CD1c-positive myeloid dendritic cell (primary cell): Measurements from ENCODE around the gene E4F1.
A peak's percentile ranks its signal among the peaks of the same experiment; 100 is the strongest.

Experiments
- DNase-seq: peaks from one replicate; pipeline ENCODE4 v3.0.0-alpha.2; 2016; ENCODE audit errors: extremely low spot score

Gene E4F1, protein sequence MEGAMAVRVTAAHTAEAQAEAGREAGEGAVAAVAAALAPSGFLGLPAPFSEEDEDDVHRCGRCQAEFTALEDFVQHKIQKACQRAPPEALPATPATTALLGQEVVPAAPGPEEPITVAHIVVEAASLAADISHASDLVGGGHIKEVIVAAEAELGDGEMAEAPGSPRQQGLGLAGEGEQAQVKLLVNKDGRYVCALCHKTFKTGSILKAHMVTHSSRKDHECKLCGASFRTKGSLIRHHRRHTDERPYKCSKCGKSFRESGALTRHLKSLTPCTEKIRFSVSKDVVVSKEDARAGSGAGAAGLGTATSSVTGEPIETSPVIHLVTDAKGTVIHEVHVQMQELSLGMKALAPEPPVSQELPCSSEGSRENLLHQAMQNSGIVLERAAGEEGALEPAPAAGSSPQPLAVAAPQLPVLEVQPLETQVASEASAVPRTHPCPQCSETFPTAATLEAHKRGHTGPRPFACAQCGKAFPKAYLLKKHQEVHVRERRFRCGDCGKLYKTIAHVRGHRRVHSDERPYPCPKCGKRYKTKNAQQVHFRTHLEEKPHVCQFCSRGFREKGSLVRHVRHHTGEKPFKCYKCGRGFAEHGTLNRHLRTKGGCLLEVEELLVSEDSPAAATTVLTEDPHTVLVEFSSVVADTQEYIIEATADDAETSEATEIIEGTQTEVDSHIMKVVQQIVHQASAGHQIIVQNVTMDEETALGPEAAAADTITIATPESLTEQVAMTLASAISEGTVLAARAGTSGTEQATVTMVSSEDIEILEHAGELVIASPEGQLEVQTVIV

DNA sequence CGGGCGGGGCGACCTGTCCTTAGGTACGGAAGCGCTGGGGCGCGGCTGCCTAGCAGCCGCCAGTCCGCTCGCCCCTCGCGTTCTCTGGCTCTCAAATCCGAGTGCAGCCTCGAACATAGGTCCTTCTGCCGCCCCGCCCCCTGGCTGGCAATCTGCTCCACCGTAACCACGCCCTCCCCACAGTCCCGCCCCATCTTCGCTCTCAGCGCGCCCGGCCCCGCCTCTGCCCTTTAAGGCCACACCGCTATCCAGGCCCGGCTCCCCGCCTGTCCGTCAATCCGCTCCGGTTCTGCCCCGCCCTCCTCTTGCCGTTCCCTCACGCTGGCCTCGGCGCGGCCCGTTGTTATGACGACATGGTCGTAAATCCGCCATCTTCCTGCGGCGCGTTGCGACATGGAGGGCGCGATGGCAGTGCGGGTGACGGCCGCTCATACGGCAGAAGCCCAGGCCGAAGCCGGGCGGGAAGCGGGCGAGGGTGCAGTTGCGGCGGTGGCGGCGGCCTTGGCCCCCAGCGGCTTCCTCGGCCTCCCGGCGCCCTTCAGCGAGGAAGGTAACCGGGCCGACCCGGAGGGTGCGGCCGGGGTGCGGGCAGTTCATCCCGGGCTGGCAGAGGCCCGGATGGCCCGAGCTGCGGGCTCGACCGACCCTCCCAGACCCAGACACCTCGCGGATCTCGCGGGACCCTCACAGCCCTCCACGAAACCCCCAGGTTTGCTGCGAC is at the start of gene E4F1:
E4F1 (plus strand) TSS at position 371 of the 721 bp plus-strand sequence; CDS start at position 394, 23 bp downstream.
- peak; percentile 99 for DNase-seq

DNA sequence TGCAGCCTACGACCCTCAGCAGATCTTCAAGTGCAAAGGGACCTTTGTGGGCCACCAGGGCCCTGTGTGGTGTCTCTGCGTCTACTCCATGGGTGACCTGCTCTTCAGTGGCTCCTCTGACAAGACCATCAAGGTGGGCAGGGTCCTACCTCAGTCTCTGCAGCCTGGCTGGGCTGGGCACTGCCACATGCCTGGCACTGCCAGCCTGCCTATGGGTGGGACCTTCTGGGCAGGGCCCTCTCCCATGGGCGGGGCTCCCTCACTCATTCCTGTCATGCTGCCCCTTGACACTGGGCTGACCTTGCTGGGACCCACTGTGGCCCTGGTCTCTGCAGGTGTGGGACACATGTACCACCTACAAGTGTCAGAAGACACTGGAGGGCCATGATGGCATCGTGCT is 49.5 kb upstream of the E4F1 start:
- no peak for DNase-seq

DNA sequence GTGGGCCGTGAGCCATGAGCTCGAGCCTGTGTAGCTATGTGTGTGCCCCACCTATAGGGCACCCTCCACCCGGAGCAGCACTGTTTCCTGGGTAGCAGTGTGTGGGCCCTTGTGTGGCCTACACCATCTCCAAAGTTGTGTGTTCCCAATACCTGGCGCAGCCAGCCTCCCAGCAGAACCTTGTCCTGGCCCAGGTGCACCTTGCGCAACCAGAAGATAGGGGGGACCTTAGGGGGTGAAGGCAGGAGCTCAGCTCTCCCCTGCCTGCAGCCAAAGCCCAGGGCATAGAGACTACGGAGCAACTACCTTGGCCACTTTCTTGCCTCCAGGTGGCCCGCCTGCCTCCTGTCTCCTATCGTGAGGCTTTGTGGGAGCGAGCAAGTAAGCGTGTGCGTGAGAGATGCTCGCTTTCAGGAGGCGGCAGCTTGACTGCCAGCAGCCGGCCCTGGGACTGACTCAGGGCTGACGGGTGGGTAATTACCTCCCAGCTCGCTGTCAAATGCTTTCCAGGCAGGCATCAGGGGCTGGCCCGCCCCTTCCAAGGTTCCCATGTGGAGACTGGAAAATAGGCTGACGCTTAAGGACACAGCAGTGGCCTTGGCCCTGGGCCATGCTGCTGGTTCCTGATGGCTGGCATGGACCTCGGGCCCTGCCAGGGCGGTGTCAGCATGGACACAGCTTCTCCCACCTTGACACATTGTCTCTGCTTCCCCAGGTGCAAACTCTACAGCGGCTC is 48.8 kb upstream of the E4F1 start:
- no peak for DNase-seq

DNA sequence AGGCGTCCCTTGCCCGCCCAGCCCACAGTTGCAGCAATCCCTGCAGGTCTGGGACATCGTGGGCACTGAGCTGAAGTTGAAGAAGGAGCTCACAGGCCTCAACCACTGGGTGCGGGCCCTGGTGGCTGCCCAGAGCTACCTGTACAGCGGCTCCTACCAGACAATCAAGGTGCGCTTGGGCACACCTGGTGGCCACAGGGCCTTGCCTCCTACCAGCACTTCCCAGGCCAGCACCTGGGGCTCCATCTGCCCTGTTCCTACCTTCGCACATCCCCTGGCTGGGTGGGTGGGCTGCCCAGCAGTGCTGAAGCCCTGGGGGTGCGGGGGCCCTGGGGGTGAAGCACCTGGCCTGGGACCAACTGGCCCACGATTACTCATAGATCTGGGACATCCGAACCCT is 47.9 kb upstream of the E4F1 start:
- no peak for DNase-seq

DNA sequence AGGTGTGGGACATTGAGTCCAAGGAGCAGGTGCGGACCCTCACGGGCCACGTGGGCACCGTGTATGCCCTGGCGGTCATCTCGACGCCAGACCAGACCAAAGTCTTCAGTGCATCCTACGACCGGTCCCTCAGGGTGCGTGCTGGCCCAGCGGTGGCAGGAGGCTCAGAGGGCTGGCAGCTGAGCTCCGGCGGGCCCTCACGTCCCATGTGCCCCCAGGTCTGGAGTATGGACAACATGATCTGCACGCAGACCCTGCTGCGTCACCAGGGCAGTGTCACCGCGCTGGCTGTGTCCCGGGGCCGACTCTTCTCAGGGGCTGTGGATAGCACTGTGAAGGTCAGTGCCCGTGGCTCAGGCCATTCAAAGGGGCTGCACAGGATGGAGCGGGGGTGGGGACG is 47.3 kb upstream of the E4F1 start:
- no peak for DNase-seq

DNA sequence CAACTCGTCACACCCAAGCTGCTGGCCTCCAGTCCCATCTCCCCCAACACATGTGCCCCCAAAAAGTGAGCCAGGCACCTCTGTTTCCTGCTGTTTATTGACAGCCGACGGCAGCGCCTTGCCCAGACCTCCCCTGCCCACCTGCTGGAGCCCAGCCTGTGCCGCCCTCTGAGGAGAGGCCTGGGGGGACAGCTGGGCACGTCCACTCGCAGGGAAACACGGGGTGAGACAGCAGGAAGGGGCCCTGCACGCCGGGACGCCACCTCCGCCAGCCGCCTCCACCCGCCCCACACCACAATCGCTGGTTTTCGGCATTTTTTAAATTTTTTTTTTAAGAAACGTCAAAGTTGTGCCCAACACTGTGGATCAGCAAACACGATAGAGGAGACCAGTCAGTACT is 46.3 kb upstream of the E4F1 start:
- no peak for DNase-seq

DNA sequence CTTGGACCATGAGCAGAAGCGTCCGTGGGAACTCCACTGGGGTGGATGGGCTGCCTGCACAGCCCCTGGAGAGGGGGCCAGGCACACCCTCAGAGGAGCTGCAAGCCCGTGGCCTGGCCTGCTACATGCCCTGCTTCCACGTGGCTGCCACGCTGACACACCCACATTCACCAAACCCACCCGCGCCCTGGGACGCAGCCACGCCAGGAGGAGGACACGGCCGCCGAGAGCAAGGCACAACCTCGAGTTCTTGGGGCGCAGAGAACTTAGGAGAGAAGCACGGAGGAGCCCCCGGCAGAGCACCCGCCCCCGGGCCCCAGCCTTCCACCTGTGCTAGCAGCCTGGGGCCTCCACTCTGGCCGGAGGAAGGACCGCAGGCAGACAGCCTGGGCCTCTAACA is 45.8 kb upstream of the E4F1 start:
- DNase-seq = no peak

DNA sequence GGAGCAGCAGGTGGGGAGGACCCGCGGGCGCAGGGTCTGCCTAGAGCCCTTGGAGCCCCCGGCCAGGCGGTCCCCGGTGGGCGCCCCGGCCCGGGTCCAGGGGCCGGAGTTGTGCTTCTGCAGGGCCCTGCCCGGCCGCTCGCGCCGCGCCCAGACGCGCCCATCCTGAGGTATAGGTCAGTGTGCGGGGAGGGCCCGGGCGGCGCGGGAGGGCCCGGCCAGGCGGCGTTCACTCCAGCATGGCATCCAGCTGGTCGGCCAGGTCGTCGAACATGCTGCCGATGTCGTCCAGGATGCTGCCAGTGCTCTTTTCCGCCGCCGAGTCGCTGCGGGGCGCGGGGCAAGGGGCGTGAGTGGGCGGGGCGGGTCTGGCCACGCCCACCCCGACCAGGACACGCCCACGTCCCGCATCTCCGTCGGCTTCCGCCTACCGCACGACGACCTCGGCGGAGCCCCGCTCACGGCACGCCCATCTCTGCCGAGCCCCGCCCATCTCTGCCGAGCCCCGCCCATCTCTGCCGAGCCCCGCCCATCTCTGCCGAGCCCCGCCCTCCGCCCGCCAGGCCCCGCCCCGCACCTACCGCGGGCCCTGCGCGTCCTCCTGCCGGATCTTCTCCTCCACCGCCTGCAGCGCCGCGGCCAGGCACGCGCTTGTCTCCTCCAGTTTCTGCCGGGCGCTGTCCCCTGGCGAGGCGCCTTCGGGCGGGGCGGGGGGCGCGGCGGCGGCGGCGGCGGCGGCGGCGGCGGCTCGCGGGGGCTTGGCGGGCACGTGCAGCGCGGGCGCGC is 44.9 kb upstream of the E4F1 start:
- peak; percentile 41 for DNase-seq

DNA sequence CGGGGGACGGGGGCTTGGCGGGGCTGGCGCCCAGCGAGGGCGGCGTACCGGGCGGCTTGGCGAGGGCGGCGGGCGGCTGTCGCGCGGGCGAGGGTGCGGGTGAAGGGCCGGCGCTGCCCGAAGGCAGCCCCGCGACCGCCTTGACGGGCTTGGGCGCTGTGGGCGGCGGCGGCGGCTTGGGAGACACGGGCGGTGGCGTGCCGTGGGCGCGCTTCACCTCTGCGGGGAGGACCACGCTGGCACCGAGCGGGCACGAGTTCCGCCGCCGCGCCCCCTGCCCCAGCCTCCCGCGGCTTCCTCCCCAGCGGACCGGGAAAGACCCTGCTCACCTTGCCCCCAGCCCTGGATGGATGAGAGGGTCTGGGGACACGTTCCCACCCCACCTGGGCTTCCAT is 44.3 kb upstream of the E4F1 start:
- DNase-seq = no peak

DNA sequence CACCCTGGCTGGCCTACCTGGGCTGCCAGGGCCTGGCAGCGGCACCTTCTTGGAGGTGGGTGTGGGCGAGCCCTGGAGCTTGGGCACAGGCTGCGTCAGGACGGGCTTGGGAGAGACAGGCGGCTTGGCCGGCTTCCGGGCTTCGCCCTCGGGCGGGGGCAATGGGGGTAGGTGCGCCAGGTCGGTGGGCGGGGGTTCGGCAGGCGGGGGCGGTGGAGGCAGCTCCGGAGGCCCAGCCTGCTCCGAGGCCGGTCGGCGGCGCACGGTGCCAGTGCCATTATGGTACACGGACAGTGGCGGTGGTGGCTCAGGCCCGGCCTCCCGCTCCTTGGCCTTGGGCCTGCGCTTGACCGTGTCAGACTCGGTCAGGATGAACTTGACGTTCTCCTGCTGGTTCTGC is 43.8 kb upstream of the E4F1 start:
- no peak for DNase-seq

DNA sequence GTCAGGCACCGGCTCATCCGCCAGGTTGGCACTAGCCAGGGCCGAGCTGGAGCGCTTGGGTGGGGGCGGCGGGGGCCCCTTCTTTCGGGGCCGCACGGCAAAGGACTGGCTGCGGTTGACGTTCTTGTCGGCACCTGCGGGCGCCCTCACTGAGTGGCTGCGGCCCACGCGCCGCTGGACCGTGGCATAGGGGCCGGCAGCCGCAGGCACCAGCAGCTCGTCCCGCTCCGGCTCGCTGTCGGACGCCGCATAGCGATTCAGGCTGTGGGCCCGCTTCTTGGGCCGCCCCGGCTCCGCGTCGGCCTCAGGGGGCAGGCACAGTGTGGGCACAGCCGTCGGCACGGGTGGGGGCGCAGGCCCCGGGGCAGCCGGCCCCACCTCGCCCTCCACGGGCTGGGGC is 42.9 kb upstream of the E4F1 start:
- no peak for DNase-seq

DNA sequence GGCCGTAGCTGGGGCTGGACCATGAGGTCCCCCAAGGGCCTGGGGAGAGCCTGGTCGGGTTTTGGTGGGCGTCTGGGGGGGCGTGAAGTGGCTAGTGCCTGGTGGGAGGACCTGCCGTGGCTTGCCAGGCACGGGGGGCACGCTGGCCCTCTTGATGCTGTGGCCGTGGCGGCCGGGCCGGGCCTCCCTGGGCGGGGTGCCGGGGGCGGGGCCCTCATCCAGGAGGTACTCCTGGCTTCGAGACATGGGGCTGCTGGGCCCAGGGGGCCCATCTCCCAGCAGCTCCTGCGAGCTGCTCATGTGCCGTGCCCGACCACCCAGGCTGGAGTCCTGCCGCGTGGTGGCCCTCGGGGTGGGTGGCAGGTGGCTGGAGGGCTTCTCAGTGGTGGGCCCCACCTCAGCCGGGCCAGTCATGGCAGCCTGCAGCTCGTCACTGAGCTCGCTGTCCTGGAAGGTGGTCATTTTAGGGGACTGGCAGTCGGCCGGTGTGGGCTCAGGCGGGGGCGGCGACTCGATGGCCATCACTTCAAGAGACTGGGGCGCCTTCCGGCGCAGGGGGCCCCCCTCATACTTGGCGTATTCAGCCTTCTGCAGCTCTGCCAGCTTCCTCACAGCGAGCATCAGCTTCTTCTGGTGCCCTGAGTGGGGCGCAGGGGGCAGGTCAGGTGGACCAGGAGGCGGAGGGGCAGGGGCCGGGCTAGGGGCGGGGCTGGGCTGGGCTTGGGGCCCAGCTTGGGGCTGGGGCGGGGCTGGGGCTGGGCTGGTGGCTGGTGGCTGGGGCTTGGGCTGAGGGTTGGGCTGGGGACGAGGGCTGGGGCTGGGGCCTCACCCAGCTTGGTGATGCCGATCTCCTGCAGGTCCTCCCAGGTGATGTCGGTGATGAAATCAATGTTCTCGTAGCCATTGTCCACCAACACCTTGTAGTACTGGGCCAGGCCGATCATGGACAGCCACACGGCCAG is 42.1 kb upstream of the E4F1 start:
- DNase-seq = no peak

DNA sequence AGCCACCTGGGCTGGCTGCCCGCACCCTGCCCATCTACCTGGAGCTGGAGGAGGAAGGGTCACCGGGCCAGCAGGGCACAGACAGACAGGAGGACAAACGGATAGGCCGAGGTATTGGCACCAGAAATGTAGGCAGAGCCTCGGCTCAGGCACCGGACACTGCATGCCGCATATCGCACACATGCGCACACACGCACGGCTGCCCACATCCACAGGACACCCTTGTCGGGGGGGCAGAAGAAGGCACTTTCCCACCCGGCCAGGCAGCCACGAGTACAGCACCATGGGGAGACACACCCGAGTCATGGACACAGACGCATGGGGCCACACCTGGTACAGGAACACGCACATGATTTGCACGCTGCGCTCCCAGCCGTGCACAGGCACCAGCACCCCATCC is 41.4 kb upstream of the E4F1 start:
- DNase-seq = no peak

DNA sequence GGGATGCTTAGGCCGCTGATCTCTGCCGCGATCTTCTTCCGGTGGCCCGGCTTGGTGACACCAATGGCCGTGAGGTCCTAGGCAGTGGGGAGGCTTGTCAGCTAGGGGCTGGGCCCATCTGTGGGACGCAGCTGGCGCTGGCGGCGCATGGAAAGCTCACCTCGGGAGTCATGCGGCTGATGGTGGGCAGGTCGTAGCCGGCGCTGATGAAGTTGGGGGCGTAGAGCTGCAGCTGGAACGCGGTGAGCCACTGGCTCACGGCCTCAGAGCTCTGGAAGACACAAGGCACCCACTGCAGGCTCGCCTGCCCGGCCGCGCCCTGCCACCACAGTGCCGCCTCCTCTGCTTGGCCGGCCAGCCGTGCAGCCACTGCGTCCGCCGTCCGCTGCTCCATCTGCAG is 39.7 kb upstream of the E4F1 start:
- DNase-seq = no peak

DNA sequence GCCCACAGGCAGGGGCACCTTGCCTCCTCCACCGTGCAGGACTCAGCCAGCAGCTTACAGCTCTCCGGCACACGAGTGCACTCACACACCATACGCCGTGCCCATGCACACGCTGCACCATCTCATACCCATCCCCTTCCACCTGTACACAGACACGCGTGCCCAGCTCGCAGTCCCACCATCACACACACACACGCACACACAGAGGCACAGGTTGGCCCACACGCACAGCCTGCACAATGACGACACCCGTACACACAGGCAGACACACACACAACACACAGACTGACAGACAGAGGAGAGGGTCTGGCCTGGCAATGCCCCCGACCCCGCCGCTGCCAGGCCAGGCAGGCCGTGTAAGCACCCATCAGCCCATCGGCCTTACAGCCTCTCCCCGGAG is 39.0 kb upstream of the E4F1 start:
- no peak for DNase-seq

DNA sequence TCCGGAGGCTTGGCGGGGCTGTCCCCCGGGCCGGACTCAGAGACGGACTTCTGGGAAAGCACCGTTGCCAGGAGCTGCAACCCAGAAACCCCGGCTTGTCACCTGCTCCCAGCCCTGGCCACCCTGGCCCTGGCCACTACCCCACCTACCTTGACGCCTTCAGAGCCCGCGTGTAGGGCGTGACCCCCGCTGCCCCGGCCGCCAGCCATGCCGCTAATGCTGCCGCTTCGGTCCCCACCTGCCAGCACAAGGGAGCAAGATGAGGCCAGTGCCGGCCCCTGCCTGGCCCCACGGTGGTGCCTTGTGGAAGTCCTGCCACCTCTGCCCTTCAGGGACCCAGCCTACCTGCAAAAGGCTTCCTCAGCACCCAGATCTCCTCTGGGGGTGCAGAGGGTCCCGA is 38.4 kb upstream of the E4F1 start:
- no peak for DNase-seq

DNA sequence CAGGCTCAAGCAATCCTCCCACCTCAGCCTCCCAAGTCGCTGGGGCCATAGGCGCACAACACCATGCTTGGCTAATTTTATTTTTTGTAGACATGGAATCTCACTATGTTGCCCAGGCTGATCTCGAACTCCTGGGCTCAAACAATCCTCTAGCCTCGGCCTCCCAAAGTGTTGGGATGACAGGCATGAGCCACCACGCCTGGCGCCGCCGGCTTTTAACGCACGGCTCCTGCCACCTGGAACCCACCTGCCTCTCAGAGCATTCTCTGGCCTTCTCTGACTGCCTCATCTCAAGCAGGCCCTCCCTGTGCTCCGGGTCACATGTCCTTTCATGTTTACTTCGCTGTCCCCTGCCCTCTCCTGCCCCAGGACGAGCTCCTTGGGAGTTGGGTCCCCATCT is 37.3 kb upstream of the E4F1 start:
- no peak for DNase-seq

DNA sequence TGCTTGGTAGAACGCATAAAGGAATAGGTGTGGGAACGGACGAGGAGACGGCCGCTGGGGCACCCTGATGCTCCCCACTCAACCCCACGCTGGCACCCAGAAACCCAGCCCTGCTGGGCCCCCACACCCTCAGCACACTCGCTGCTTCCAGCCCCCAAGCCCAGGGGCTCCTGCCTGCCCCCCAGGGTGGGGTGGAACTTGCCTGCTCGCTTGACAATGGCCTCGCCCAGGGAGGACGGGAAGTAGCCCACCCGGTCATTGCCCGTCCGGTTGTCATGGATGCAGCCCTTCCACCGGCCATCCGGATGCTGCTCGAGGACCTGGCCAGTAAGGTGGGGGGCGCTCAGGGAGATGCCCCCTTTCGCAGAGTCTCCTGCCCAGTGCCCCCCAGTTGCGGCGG is 36.9 kb upstream of the E4F1 start:
- no peak for DNase-seq

DNA sequence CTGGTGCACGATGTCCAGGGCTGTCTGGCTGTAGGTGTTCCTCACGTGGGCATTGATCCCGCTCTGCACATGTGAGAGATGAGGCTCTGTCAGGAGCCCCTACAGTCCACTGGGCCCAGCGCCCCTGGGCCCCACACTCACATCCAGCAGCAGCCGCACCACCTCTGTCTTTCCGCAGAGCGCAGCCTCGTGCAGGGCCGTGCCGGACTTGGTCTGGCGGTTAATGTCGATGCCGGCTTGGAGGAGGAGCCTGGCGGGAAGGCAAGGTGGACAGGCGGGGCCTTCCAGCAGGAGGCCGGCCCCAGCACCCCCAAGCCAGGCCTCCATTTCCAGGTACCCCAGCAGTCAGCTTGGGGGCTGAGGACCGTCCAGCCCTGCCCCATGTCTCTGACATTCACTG is 36.2 kb upstream of the E4F1 start:
- no peak for DNase-seq

DNA sequence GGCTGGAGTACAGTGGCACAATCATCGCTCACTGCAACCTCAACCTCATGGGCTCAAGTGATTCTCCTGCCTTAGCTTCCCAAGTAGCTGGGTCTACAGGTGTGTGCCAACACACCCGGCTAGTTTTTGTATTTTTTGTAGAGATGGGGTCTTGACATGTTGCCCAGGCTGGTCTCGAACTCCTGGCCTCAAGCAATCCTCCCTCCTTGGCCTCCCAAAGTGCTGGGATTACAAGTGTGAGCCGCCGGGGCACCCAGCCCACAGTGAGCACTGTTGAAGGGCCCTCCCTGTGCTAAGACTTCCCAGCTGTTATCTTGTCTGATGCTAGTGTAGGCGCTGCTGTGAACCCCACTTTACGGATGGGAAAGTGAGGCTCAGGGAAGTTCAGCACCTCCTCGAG is 35.0 kb upstream of the E4F1 start:
- no peak for DNase-seq
